Panc1 (cell line): ENCODE data around the gene DHX34.

Source experiments
- CTCF ChIP-seq: fragments of 450-650 bp; IDR thresholded peaks from 2 replicates; pipeline ENCODE4 v1.5.1; 2017; ENCODE audit warnings: mild to moderate bottlenecking
- POLR2AphosphoS5 ChIP-seq: IDR thresholded peaks from 2 replicates; pipeline ENCODE4 v1.6.1; 2012; ENCODE audit warnings: mild to moderate bottlenecking, low read depth, low read length, moderate library complexity
- REST ChIP-seq, 2 experiments: IDR thresholded peaks; 2 replicates each; pipeline ENCODE4 v1.6.1; 2011 to 2012; ENCODE audit warnings: low read depth in 2 of 2, control low read depth in 1 of 2, low read length in 1 of 2, mild to moderate bottlenecking in 1 of 2, moderate library complexity in 1 of 2; ENCODE audit not compliant: insufficient read depth in 1 of 2
- SIN3A ChIP-seq: IDR thresholded peaks from 2 replicates; pipeline ENCODE4 v1.6.1; 2012; ENCODE audit warnings: low read depth, mild to moderate bottlenecking, low read length, moderate library complexity, borderline replicate concordance; ENCODE audit not compliant: insufficient read depth

GRCh38 chr19:47405854-47406417 lies 56.8 kb downstream of the DHX34 start:
- TF ChIP-seq CTCF (no peak), POLR2AphosphoS5 (no peak), SIN3A (no peak), REST (IDR thresholded peaks at IDR 0.05; ENCODE audit: insufficient read depth in 1 of 2, low read depth in 2 of 2, low read length in 1 of 2) (no peak)
